GM18520 (cell line): ENCODE data around the gene ELMO1.

Experiments
- ATAC-seq: cut with Tn5 transposase; IDR thresholded peaks from one replicate; pipeline ENCODE4 v1.9.1; 2021; ENCODE audit not compliant: unreplicated experiment

Gene ELMO1

GRCh38 chr7:37198041-37198905 is 250.4 kb downstream of the ELMO1 start:
- no peak for ATAC-seq

- no peak for ATAC-seq
Observed at GRCh38 chr7:37197108-37197507, 251.6 kb downstream of the ELMO1 start.

- ATAC-seq, result no peak
Observed at GRCh38 chr7:37196676-37197075, 252.0 kb downstream of the ELMO1 start.

GRCh38 chr7:37195388-37195787 is 253.3 kb downstream of the ELMO1 start:
- ATAC-seq, result no peak

- no peak for ATAC-seq
Observed at GRCh38 chr7:37194943-37195342, 253.7 kb downstream of the ELMO1 start.

GRCh38 chr7:37193775-37194135 is 254.9 kb downstream of the ELMO1 start:
- ATAC-seq, result no peak

- ATAC-seq, result no peak
Observed at GRCh38 chr7:37193087-37193774, 255.4 kb downstream of the ELMO1 start.

- no peak for ATAC-seq
Observed at GRCh38 chr7:37191797-37192196, 256.9 kb downstream of the ELMO1 start.

GRCh38 chr7:37187179-37187578 is 261.5 kb downstream of the ELMO1 start:
- no peak for ATAC-seq

- ATAC-seq, result no peak
Observed at GRCh38 chr7:37186753-37187152, 261.9 kb downstream of the ELMO1 start.

GRCh38 chr7:37181550-37181932 is 267.1 kb downstream of the ELMO1 start:
- ATAC-seq, result no peak

- no peak for ATAC-seq
Observed at GRCh38 chr7:37180828-37181549, 267.7 kb downstream of the ELMO1 start.

GRCh38 chr7:37176079-37176478 is 272.6 kb downstream of the ELMO1 start:
- no peak for ATAC-seq

GRCh38 chr7:37174460-37174859 is 274.2 kb downstream of the ELMO1 start:
- no peak for ATAC-seq

GRCh38 chr7:37173670-37174069 is 275.0 kb downstream of the ELMO1 start:
- ATAC-seq, result no peak

GRCh38 chr7:37162106-37162505 is 286.6 kb downstream of the ELMO1 start:
- ATAC-seq, result no peak

- ATAC-seq, result no peak
Observed at GRCh38 chr7:37160656-37161055, 288.0 kb downstream of the ELMO1 start.

- ATAC-seq, result no peak
Observed at GRCh38 chr7:37153376-37153775, 295.3 kb downstream of the ELMO1 start.

- no peak for ATAC-seq
Observed at GRCh38 chr7:37151741-37152413, 296.8 kb downstream of the ELMO1 start.

- no peak for ATAC-seq
Observed at GRCh38 chr7:37150856-37151255, 297.8 kb downstream of the ELMO1 start.

- ATAC-seq, result no peak
Observed at GRCh38 chr7:37150180-37150579, 298.5 kb downstream of the ELMO1 start.
